ENCODE measurements around the gene FAM184A. TPM values are rescaled to one million over a fixed set of nuclear protein-coding genes. Genes with fewer than 3 reads are reported as not detected.
"Not testable (repeated sequence)": the region's sequence is repeated elsewhere in the genome, so short reads cannot be mapped to it uniquely, and the experiment has no call there.

Gene FAM184A
- total and polyA plus RNA-seq, 2 donors (not counting 3 experiments of a cell fraction or from before 2014, with no cell fraction given): 0.04 to 0.84 TPM

- H3K27ac ChIP-seq (ENCODE audit: insufficient read depth, low read depth, low read length): no peak overlapping the region
- DNase-seq (ENCODE audit: low read depth, low spot score) (no peak), FAIRE-seq (no peak)
- POLR2A ChIA-PET: no interaction called here
- H3K4me3 ChIP-seq (replicated peaks in 1 of 3; ENCODE audit: insufficient read depth in 1 of 3, low read depth in 1 of 3, low read length in 3 of 3): no peak overlapping the region
- H3K4me2 ChIP-seq (ENCODE audit: insufficient read depth, low read length): no peak overlapping the region
- dilution Hi-C loops (cut with MboI; ENCODE audit: extremely low pct_ligation_motif_present, low sequenced_read_pairs) (no loop called here), intact Hi-C loops (cut with micrococcal nuclease) (no loop called here)
- BruUV-seq (replicated peaks): no TSS peak
- no peak overlapping the region for H3K9ac ChIP-seq (replicated peaks; ENCODE audit: extremely low read depth, insufficient read depth, low read length)
- no peaks in the 10 kb centered on the region for H3K9me1 ChIP-seq (replicated peaks; ENCODE audit: control insufficient read depth, extremely low read depth, insufficient read depth, low read length)
- TF ChIP-seq CTCF (IDR thresholded peaks at IDR 0.05; ENCODE audit: extremely low read depth in 1 of 2, insufficient read depth in 1 of 2, low read depth in 1 of 2, low read length in 2 of 2): no peak
- H3K36me3 ChIP-seq (ENCODE audit: control insufficient read depth in 2 of 2, extremely low read depth in 1 of 2, insufficient read depth in 2 of 2, low read length in 2 of 2): no peaks in the 10 kb centered on the region
- no peaks in the 10 kb centered on the region for H3K4me1 ChIP-seq (ENCODE audit: control insufficient read depth, extremely low read depth, insufficient read depth, low read length)
- no peaks in the 10 kb centered on the region for H3K27me3 ChIP-seq (ENCODE audit: control insufficient read depth in 2 of 2, insufficient read depth in 2 of 2, low read length in 2 of 2)
- CTCF ChIA-PET: no interaction called here
- no peaks in the 10 kb centered on the region for H3K9me3 ChIP-seq (replicated peaks; ENCODE audit: control insufficient read depth, insufficient read depth, low read length)
- no peaks in the 10 kb centered on the region for H4K20me1 ChIP-seq (replicated peaks; ENCODE audit: control insufficient read depth, extremely low read depth, insufficient read depth, low read length)
- no peak overlapping the region for H2AFZ ChIP-seq (ENCODE audit: low read depth, low read length)
- no peaks in the 10 kb centered on the region for H3K79me2 ChIP-seq (ENCODE audit: control insufficient read depth, insufficient read depth, low read length)
Measured at GRCh38 chr6:118999494-119000040, 78.9 kb downstream of the FAM184A start.

- dilution Hi-C loops (cut with MboI; ENCODE audit: extremely low pct_ligation_motif_present, low sequenced_read_pairs); FAIRE-seq; CTCF ChIA-PET: not testable (repeated sequence)
Measured at GRCh38 chr6:118997426-118997825, 81.0 kb downstream of the FAM184A start.

More at GRCh38 chr6:118997426-118997825, 81.0 kb downstream of the FAM184A start:
- H4K20me1 ChIP-seq (replicated peaks; ENCODE audit: control insufficient read depth, extremely low read depth, insufficient read depth, low read length); BruUV-seq (replicated peaks); POLR2A ChIA-PET; DNase-seq (ENCODE audit: low read depth, low spot score); H3K36me3 ChIP-seq (ENCODE audit: control insufficient read depth in 2 of 2, extremely low read depth in 1 of 2, insufficient read depth in 2 of 2, low read length in 2 of 2); H3K4me1 ChIP-seq (ENCODE audit: control insufficient read depth, extremely low read depth, insufficient read depth, low read length); H3K79me2 ChIP-seq (ENCODE audit: control insufficient read depth, insufficient read depth, low read length); intact Hi-C loops (cut with micrococcal nuclease); H3K9me3 ChIP-seq (replicated peaks; ENCODE audit: control insufficient read depth, insufficient read depth, low read length); H3K9me1 ChIP-seq (replicated peaks; ENCODE audit: control insufficient read depth, extremely low read depth, insufficient read depth, low read length); H3K27me3 ChIP-seq (ENCODE audit: control insufficient read depth in 2 of 2, insufficient read depth in 2 of 2, low read length in 2 of 2); H3K9ac ChIP-seq (replicated peaks; ENCODE audit: extremely low read depth, insufficient read depth, low read length); H2AFZ ChIP-seq (ENCODE audit: low read depth, low read length); H3K4me3 ChIP-seq (replicated peaks in 1 of 3; ENCODE audit: insufficient read depth in 1 of 3, low read depth in 1 of 3, low read length in 3 of 3); H3K27ac ChIP-seq (ENCODE audit: insufficient read depth, low read depth, low read length); H3K4me2 ChIP-seq (ENCODE audit: insufficient read depth, low read length): not testable (repeated sequence)

Data from endothelial cell of umbilical vein (primary cell).